HG03354 (cell line): ENCODE results near the gene PRKN.

Source experiments
- ATAC-seq: cut with Tn5 transposase; IDR thresholded peaks from one replicate; pipeline ENCODE4 v1.9.1; 2021; ENCODE audit warnings: mild to moderate bottlenecking; ENCODE audit not compliant: unreplicated experiment, poor library complexity, severe bottlenecking

PRKN gene

DNA sequence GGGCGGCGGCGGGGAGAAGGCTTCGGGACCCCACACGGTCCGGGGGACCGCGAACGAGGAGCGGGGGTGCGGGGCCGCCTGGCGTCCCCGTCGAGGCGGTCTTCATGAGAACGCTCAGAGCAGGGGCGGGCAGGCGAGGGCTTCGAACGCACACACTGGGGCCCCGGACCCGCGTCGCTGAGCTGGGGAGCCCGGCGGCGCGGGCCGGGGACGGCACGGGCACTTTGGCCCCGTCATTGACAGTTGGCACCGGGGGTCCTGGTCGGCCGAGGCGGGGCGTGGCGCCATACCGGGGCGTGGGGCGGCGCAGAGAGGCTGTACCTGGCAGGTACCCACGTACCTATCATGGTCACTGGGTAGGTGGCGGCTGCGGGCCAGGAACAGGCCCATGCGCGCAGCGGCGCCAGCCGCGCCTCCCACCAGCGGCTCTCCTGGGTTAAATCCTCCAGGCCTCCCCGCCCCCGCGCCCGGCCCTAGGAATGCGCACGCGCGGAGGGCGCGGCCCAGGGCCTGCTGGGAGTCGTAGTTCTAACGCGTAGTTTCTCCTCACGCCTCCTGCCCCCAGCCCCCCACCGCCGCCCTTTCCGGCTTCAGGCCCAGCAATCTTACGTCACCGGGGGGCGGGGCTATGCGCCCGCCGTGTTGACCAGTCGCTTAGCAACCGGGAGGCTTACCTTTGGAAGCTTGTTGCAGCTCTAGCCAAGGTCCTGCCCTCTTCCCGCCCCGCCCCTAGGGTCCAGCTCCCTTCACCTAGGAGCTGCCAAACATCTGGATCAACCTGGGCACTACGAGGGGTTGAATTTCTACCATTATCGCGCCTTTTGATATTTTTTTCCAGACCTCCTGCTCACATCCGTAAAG, at the start of gene PRKN, which contains the start of gene PACRG:
Gene PRKN (minus strand): TSS at position 445 of the 861 bp plus-strand sequence.
Gene PACRG (plus strand): TSS at position 653 of the 861 bp plus-strand sequence.
- peak; percentile 97 for ATAC-seq

DNA sequence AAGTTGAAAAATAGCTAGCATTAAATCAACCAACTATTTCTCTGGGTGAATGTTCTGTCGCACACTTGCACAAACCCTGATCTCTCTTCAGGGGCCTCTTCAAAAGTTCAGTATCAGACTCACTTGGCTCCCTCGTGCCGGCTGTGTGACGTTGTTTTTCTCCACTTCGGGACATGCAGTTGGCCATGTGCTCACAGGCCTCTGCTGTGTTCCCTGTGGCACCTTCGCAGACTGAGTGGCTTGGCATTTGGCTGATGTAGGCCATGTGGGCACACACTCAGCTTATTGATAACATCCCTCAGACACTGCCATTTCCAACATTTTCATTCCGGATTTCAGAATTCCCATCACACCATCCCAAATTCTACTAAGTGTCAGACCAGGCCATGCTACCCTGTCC, 49.5 kb upstream of the PRKN start:
- ATAC-seq = no peak

DNA sequence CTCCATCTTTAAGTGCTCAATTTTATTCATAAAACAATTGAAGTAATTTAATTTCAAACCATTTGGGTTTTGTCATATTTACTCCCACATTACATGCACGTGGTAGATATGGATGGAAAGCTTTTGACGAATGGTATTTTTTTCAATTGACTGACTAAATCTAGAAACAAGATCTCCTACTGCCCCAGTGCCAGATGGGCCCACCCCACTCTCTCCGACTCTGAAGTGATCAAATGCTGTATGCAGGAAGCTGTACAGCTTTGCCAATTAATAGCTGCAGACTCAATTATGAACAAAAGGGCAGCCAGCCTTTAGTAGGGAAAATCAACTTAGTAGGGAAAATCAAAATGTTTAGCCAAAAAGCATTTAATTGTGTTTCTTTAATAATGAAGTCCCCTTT, 46.4 kb upstream of the PRKN start:
- no peak for ATAC-seq

DNA sequence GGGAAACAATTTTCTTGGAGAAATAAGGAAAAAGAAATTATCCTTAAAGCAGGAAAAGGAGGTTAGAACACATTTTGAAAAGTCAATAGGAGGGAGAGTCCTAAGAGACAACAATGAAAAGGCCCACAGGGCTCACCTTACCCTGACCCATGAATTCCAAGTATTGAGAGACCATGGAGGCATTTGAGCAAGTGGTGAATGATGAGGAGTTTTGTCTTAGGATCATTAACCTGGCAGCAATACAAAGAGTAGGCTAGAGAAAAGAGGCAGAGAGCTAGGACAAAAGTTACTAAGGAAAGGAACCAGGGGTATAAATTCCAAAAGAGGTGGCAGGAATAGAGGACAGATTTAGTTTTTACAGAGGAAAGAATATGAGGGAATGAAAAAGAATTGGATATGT, 44.9 kb upstream of the PRKN start:
- no peak for ATAC-seq

DNA sequence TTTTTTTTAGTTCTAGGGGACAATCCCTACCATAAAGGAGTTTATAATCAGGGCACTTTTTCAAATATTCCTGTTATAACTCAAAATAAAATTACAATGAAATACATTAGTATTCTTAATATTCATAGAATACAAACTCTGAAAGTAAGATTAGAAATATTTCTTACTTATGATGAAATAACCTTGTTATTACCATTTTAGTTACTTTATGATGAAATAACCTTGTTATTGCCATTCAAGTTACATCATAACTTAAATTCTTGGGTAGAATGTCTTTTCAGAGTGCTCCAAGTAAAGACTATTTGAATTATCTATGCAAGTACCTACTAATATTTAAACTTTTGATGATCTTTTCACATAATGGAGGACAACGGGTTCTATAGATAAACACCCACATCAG, 43.4 kb upstream of the PRKN start:
- ATAC-seq = no peak

DNA sequence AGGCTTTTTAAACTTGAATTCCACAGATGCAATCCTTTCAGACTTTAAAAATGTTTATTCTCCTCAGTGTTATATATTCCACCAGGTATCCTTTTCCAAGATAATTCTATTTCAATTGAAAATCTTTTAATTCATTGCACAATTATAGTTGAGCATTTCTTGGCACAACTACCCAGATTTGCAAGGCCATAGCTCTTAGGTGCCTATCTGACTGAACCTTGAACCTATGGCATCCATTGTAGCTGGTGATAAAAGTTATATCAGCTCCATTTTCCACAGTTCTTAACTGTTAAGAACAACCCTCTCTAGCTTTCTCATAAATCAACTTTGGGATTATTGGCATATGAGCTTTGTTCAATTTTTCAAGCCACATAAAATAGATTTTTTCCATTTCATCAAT, 42.6 kb upstream of the PRKN start:
- no peak for ATAC-seq

DNA sequence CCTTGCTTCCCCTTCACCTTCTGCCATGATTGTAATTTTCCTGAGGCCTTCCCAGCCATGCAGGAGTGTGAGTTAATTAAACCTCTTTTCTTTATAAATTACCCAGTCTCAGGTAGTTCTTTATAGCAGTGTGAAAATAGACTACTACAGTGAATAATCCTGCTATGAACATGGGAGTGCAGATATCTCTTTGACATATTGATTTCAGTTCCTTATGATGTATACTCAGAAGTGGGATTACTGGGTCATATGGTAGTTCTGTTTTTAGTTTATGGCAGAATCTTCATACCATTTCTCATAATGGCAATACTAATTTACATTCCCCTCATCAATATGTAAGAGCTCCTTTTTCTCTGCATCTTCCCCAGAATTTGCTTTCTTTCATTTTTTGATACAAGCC, 26.2 kb upstream of the PRKN start:
- no peak for ATAC-seq

DNA sequence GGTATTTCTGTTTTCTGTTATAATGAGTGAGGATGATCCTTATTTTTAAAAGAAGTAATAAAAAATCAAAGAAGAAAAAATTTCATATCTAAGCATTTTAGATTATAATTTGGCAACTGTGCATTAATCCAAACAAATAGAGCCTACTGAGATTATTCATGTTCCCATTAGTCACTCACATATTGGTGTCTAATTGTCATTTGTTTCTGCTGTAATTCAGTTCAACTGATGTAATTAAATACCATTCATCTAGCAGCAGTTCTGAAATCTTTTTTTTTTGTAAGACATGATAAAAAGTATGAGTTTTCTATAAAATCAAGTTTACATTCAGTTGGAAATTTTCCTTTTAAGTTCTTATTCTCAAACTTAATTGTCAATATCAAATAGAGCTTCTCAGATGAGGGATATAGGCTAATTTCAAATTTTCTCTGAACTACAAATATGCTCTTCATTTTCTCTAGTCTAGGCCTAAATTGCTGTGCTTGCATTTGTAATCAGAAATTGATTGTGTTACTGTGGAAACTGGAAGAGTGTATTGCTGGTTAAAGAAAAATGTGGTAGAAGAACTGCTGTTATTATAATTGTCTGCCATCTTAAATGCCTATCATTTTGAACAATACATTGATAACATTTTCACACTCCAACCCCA, 23.8 kb upstream of the PRKN start:
- no peak for ATAC-seq

DNA sequence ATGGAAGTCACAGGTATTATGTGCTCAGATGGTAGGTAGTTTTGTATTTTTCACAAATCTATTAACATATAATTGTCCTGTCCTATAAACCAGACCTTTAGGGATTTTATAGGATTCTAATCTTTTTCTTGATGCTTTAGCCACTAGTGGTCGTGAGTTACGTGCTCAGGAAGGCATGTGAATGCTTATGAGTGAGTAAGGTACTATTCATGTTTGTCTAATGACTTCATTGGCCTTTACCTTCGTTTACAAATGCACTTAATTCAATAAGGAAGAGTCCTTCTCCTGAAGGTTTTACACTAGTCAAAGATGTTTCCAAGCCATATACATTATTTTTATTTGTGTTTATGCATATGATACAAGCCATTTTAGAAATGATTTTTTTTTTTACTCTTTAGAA, 23.2 kb upstream of the PRKN start:
- no peak for ATAC-seq

DNA sequence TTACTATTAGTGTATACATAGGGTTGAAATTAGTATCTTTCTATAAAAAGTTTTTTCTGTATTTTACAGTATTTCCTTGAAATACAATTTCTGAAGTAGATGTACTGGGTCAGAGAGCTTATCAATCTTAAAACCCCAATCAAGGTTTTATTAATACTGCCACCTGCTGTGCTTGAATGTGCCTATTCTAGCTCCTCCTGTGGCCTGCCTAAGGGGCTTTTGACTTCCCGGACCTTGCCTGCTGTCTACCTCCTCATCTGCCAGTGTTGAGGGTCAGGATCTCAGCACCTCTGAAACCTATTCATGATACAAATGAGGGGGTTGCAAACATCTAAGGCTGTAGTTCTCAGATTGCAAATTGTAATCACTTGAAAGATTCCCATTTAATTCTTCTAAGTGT, 9.4 kb upstream of the PRKN start:
- ATAC-seq = no peak

DNA sequence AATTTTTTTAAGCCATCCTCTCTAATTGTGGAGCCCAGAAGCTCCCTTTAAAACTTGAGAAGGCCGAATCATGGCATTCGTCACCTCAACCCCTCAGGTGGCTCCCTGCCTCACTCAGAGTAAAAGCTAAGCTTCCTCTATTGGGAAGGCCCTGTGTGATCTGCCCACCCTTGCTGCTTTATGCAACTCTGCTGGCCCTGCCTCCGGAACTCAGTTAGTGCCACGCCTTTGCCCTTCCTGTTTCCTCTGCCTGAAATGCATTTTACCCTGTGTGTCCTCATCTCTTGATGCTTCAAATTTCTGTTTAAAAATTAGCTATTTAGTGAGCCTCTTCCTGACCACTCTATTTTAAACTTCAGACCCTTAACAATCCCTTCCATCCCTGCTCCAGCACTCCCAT, 5.9 kb upstream of the PRKN start:
- ATAC-seq = no peak

DNA sequence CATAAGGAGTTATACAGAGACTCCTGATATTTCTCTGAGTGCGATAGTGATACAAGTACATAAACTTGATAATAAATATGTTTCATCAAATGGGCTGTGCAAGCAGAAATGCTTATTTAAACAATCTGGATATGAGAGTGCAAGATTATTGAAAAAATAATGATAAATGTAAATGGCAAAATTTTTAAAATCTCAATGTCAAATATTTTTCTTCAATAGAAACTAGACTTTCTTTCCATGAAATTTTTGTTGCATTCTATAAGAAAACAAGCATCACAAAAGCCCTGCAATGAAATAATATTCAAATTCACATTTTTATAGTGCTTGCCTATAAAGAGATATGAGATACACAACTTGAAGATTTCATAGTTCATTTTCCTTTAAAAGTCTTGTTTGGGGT, 2.9 kb upstream of the PRKN start:
- no peak for ATAC-seq

DNA sequence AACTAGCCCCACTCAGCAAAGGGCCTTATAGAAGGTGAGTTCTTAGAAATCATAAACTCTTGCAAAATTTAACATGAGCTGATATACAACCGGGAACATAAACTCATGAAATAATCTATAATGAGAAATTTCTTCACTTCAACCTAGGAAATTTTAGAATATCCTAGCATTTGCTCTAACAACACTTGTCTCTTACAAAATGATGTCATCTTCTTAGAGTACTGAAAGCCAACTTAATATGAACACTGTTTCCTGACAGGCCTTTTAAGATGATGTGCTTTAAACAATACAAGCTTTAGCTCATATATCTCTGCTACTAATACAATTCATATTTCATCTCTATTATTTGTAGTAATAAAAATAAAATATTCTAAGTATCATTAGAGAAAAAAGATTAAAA, 1.1 kb upstream of the PRKN start:
- ATAC-seq = no peak

DNA sequence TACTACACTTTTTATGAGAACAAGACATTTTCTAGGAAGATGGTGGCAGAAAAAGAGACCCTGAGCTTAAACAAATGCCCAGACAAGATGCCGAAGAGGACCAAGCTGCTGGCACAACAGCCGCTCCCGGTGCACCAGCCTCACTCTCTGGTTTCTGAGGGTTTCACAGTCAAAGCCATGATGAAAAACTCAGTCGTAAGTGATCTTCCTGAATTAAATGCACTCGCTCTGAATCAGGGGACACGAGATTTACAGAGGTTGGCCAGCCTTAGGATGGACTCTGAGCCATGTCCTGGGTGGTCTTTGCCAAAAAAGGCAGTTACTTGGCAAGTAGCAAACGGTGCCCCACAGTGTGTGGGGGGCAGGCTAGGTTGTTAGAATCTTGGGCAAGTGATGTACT, 631 bp upstream of the PRKN start:
- ATAC-seq = no peak

DNA sequence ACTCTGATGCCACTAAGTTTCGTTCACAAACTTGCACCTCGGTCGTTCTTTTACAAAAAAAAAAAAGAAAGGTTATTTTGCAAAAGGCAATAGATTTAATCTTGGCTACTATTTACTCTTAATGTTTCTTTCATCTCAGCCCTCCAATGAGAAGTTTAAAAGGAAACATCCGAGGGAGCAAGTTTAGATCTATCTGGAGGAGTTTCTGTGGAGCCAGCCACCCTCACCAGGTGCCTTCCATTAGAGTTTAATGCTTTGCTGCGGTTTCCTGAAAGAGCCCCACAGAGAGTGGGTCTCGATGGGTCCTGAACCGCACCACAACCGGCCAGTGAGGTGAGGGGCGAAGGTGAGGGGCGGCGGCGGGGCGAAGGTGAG, 632 bp downstream of the PRKN start:
- peak; percentile 2 for ATAC-seq

DNA sequence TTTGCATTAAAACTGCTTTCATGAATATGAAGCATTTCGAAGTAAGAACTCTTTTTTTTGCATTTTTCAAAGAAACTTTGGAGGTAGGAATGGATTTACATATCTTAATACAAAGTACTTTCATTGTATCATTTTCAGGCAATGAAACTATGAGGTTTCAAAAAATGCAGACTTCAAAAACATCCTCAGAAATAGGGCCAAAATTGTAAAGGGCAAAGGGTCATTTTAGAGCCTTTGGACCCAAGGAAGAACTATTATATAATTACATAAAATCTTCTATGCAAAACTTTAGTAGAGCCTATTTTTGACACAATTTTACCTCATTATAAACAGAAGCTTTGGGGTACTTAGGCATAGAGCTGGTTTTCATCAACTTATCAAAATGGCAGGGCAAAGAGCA, 4.9 kb downstream of the PRKN start:
- ATAC-seq = no peak

DNA sequence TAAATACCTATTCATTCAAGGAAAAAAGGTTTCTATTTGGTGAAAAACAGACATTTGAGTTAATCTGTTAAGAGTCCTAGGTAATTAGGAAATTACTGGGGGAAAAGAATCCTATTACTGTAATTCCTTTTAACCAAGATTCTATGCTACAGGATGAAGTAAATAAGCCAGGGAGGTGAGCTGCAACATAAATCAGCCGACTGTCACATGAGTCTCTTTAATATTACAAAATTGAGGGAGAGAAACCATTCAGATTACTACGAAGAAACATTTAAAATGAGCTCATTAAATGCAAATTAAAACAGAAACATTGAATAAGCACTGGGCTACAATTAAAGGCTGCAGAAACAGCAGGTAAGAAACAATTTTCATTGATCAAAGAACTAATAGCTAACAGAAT, 5.3 kb downstream of the PRKN start:
- no peak for ATAC-seq

DNA sequence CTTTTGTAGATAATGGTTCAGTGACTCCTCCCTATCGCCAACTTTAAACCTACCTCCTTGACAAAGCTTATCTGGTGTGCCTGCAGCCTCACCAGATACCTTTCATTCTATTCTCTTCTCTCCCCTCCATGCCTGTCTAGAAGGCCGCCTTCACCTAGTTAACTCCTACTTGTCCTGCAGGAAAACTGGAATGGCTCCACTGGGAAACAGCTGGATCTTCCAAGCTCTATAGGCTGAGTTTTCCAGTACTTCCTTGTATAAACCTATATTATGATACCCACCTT, 6.2 kb downstream of the PRKN start:
- ATAC-seq = no peak

DNA sequence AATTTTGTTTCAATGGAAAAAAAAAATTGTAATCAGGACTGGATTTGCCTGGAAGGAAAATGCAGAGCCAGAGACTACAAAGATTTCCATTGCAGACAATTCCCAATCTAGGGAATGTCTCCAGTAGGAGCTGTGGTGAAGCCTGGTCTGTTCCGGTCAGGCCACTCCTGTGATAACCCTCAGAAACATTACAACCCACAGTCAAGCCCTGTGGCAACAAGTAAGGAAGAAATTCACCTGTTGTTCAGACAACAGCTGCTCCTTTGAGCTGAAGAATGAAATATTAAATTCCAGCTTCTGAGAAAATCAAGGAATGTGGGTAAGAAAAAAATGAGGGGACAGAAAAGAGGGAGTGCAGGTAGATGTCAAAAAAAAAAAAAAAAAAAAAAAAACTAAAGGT, 8.0 kb downstream of the PRKN start:
- no peak for ATAC-seq

DNA sequence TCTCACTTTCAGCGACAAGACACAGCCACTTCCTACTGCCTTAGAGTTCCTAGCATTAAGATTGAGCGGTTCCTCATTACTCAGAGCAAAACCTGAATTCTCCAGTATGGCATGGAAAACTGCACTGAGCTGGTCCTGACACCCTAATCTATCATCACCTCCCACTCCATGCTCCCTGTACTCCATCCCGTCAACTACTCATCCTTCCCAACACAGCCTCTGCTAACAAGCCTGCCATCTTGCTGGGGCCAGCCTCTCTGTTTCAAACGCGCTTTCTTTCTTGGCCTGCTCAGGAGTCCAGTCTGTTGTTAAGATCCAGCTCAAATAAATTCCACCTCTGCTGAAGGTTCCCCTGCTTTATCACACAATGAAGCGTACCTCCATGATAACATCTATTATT, 12.0 kb downstream of the PRKN start:
- ATAC-seq = no peak

DNA sequence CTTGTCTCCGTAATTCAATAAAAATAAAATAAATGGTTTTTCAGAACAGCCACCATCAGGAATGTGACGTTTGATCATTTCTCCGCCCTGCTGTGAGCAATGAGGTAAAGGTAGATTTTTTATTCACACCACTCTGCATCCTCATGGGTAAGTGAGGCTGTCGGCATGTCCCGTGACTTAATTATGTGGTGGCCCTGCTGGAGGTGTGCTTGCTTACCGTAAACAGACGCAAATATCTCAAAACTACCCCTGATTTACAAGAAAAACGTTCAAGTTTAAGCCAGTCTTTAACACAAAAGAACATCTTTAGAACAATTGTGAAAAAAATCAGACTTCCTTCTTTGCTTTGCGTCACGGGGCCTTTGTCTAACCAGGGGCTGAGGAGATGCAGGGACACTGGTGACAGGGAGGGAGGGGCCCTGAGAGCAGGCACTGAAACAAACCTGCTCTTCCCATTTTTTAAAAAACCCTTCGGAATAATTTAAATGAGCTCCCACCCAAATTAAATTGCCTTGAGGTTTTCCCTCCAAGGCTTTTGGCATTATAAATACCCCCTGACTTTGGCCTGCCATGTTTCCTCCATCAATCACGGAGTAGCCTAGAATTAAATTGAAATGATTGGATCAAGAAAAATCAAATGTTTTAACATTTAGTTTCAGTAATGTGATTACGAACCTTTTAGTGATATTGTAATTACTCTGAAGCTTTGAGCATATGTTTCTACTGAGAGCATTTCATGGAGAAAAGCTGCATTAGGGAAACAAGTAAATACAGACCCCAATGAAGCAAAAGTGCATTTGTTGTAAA, 13.4 kb downstream of the PRKN start:
- no peak for ATAC-seq
